HEK293 (cell line): ENCODE results near the gene GPLD1.

ENCODE experiments used
- EGR2 ChIP-seq: fragments of 450-650 bp; formaldehyde crosslinking; IDR thresholded peaks from 2 replicates; pipeline ENCODE4 v1.5.1; 2016; ENCODE audit warnings: low read depth, missing biosample characterization, missing genetic modification characterization
- ZBTB7A ChIP-seq: fragments of 450-650 bp; formaldehyde crosslinking; IDR thresholded peaks from 2 replicates; pipeline ENCODE4 v1.5.1; 2016; ENCODE audit warnings: low read depth, missing biosample characterization, missing genetic modification characterization
- ZNF140 ChIP-seq: fragments of 450-650 bp; formaldehyde crosslinking; IDR thresholded peaks from 2 replicates; pipeline ENCODE4 v1.5.1; 2016; ENCODE audit warnings: missing biosample characterization, missing genetic modification characterization
- ZNF768 ChIP-seq: fragments of 450-650 bp; formaldehyde crosslinking; IDR thresholded peaks from 2 replicates; pipeline ENCODE4 v1.5.1; 2018; ENCODE audit warnings: missing biosample characterization, mild to moderate bottlenecking, missing genetic modification characterization
- TF ChIP-seq, protein P1 (sequence below): fragments of 450-650 bp; formaldehyde crosslinking; IDR thresholded peaks from 2 replicates; pipeline ENCODE4 v1.5.1; 2017; ENCODE audit warnings: missing biosample characterization, mild to moderate bottlenecking, missing genetic modification characterization, moderate library complexity
- TF ChIP-seq, protein P2 (sequence below): fragments of 450-650 bp; formaldehyde crosslinking; IDR thresholded peaks from 2 replicates; pipeline ENCODE4 v1.5.1; 2016; ENCODE audit warnings: missing biosample characterization, missing genetic modification characterization
- TF ChIP-seq, protein P3 (sequence below): fragments of 450-650 bp; formaldehyde crosslinking; IDR thresholded peaks from 2 replicates; pipeline ENCODE4 v1.5.1; 2017; ENCODE audit warnings: missing biosample characterization, missing genetic modification characterization

DNA sequence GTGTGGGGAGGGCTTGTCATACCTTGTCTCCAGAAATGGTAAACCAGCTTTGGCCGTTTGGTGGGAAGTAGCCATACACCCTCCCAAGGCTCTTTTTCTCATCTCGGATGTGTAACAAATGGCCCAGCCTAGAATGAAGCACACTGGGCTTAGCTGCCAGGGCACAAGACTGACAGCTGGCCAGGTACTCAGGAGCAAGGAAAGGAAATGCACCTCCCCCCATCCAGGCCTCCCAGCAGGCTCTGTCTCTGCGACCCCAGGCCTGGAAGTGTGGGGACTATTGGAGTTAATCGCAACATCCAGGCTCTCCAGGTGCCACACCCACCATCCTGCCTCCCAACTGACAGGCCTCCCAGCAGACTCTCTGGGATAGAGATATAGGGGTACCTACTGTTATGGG is 43.7 kb downstream of the GPLD1 start:
- TF ChIP-seq ZNF768 (tag by site-specific recombination) (no peak), ZBTB7A (tag by site-specific recombination) (no peak), EGR2 (no peak), ZNF140 (tag by site-specific recombination) (no peak)
- TF ChIP-seq, protein P1, sequence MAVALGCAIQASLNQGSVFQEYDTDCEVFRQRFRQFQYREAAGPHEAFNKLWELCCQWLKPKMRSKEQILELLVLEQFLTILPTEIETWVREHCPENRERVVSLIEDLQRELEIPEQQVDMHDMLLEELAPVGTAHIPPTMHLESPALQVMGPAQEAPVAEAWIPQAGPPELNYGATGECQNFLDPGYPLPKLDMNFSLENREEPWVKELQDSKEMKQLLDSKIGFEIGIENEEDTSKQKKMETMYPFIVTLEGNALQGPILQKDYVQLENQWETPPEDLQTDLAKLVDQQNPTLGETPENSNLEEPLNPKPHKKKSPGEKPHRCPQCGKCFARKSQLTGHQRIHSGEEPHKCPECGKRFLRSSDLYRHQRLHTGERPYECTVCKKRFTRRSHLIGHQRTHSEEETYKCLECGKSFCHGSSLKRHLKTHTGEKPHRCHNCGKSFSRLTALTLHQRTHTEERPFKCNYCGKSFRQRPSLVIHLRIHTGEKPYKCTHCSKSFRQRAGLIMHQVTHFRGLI = no peak
- TF ChIP-seq, protein P2, sequence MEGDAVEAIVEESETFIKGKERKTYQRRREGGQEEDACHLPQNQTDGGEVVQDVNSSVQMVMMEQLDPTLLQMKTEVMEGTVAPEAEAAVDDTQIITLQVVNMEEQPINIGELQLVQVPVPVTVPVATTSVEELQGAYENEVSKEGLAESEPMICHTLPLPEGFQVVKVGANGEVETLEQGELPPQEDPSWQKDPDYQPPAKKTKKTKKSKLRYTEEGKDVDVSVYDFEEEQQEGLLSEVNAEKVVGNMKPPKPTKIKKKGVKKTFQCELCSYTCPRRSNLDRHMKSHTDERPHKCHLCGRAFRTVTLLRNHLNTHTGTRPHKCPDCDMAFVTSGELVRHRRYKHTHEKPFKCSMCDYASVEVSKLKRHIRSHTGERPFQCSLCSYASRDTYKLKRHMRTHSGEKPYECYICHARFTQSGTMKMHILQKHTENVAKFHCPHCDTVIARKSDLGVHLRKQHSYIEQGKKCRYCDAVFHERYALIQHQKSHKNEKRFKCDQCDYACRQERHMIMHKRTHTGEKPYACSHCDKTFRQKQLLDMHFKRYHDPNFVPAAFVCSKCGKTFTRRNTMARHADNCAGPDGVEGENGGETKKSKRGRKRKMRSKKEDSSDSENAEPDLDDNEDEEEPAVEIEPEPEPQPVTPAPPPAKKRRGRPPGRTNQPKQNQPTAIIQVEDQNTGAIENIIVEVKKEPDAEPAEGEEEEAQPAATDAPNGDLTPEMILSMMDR = no peak
- TF ChIP-seq, protein P3, sequence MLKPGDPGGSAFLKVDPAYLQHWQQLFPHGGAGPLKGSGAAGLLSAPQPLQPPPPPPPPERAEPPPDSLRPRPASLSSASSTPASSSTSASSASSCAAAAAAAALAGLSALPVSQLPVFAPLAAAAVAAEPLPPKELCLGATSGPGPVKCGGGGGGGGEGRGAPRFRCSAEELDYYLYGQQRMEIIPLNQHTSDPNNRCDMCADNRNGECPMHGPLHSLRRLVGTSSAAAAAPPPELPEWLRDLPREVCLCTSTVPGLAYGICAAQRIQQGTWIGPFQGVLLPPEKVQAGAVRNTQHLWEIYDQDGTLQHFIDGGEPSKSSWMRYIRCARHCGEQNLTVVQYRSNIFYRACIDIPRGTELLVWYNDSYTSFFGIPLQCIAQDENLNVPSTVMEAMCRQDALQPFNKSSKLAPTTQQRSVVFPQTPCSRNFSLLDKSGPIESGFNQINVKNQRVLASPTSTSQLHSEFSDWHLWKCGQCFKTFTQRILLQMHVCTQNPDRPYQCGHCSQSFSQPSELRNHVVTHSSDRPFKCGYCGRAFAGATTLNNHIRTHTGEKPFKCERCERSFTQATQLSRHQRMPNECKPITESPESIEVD (tag by site-specific recombination) = no peak
